ENCODE measurements around the gene FANCC. TPM values are rescaled to one million over a fixed set of nuclear protein-coding genes. Genes with fewer than 3 reads are reported as not detected.

FANCC gene
- total RNA-seq, 2 donors from 2014 or later: 4.9 to 21.2 TPM

DNA sequence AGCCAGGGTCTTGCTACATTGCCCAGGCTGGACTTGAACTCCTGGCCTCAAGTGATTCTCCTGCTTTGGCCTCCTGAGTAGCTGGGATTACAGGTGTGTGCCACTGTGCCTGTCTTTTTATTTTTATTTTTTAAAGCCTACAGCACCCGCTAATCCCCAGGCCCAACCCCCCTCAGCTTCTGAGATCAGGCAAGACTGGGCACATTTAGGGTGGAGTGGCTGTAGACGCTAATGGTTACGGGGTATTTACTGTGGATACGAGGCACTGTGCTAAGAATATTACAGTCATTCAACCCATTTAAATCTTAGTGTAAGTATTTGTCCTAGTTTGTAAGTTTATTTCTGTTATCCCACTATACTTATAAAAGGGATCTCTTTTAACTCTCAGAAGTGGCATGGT is 175.2 kb downstream of the FANCC start:
- Histone ChIP-seq H3K4me1 (replicated peaks) (no peaks in the 10 kb centered on the region), H3K9me3 (no peaks in the 10 kb centered on the region), H3K27me3 (replicated peaks; ENCODE audit: insufficient read depth) (no peaks in the 10 kb centered on the region), H3K27ac (peak overlapping the region in 1 of 2 donors; percentile 0), H3K4me3 (no peak overlapping the region), H3K36me3 (no peaks in the 10 kb centered on the region)
- no peak for DNase-seq (ENCODE audit: low spot score)
- TF ChIP-seq POLR2A (IDR thresholded peaks at IDR 0.05) (no peak), POLR2AphosphoS5 (IDR thresholded peaks at IDR 0.05) (no peak)
- TF ChIP-seq, protein P1, sequence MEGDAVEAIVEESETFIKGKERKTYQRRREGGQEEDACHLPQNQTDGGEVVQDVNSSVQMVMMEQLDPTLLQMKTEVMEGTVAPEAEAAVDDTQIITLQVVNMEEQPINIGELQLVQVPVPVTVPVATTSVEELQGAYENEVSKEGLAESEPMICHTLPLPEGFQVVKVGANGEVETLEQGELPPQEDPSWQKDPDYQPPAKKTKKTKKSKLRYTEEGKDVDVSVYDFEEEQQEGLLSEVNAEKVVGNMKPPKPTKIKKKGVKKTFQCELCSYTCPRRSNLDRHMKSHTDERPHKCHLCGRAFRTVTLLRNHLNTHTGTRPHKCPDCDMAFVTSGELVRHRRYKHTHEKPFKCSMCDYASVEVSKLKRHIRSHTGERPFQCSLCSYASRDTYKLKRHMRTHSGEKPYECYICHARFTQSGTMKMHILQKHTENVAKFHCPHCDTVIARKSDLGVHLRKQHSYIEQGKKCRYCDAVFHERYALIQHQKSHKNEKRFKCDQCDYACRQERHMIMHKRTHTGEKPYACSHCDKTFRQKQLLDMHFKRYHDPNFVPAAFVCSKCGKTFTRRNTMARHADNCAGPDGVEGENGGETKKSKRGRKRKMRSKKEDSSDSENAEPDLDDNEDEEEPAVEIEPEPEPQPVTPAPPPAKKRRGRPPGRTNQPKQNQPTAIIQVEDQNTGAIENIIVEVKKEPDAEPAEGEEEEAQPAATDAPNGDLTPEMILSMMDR (IDR thresholded peaks at IDR 0.05): no peak
- intact Hi-C loops (cut with DNase I): no loop called here
- WGBS: 38% methylated on average over 4 of the region's 4 CpGs

DNA sequence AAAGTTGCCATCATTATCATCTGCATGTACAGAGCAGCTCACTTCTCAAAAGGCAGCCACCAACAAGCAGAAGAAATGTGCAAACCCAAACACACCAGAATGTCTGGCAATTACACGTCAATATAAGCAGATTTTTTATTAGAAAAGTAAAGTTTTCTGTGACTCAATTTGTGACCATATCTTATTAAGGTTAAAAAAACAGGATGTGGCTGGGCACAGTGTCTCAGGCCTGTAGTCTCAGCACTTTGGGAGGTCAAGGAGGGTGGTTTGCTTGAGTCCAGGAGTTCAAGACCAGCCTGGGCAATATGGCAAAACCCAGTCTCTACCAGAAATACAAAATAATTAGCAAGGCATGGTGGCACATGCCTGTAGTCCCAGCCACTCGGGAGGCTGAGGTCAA is 176.7 kb downstream of the FANCC start:
- 69% methylated on average over 2 of the region's 2 CpGs for WGBS
- H3K9me3 ChIP-seq: no peaks in the 10 kb centered on the region
- no peak overlapping the region for H3K4me3 ChIP-seq
- no peaks in the 10 kb centered on the region for H3K27me3 ChIP-seq (replicated peaks; ENCODE audit: insufficient read depth)
- TF ChIP-seq POLR2A (IDR thresholded peaks at IDR 0.05): no peak
- TF ChIP-seq, protein P1 (IDR thresholded peaks at IDR 0.05): no peak
- no peak for TF ChIP-seq POLR2AphosphoS5 (IDR thresholded peaks at IDR 0.05)
- H3K36me3 ChIP-seq: no peaks in the 10 kb centered on the region
- intact Hi-C loops (cut with DNase I): no loop called here
- no peaks in the 10 kb centered on the region for H3K4me1 ChIP-seq (replicated peaks)
- no peak for DNase-seq (ENCODE audit: low spot score)
- no peak overlapping the region for H3K27ac ChIP-seq

DNA sequence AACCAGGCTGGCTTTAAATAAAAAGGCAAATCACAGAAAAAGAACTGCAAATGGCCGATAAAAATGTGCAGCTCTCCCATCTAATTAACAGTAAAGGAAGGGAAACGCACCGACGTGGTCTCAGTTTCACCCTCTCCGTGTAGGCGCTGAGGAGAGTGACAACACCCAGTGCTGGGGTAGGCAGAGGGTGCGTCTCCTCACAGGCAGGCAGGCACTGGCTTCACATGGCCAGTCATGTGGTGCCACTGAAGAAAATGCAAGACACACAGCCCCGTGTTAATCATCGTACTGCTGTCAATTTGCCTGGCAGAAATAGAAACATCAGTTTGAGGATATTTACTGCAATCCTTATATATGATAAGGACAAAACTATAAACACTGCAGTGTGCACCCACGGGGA is 178.4 kb downstream of the FANCC start:
- no peak for TF ChIP-seq POLR2AphosphoS5 (IDR thresholded peaks at IDR 0.05)
- no peak for TF ChIP-seq POLR2A (IDR thresholded peaks at IDR 0.05)
- TF ChIP-seq, protein P1 (IDR thresholded peaks at IDR 0.05): no peak
- Histone ChIP-seq H3K36me3 (no peaks in the 10 kb centered on the region), H3K4me3 (no peak overlapping the region), H3K27ac (no peak overlapping the region), H3K27me3 (replicated peaks; ENCODE audit: insufficient read depth) (no peaks in the 10 kb centered on the region), H3K9me3 (no peaks in the 10 kb centered on the region), H3K4me1 (replicated peaks) (no peaks in the 10 kb centered on the region)
- intact Hi-C loops (cut with DNase I): no loop called here
- DNase-seq (ENCODE audit: low spot score): no peak
- 90% methylated on average over 10 of the region's 10 CpGs for WGBS

DNA sequence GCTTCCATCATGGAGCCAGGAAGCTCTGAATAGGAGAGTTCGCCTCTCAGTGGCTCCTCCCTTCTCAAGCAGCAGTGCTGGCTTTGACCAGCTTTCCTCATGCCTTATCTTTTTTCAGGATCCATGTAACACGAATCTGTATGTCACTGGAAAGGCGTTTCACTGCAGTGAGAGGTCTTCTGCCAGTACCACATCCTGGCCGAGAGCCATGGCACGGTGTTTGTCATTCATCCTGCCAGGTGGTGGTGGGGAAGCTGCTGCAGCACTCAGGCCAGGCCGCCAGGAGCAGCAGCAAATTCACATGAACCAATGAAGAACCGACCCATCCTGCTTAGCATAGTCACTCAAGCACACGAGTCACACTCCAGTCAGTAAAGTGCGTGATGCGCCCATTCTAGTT is 179.0 kb downstream of the FANCC start:
- Histone ChIP-seq H3K4me1 (replicated peaks) (no peaks in the 10 kb centered on the region), H3K27me3 (replicated peaks; ENCODE audit: insufficient read depth) (no peaks in the 10 kb centered on the region), H3K9me3 (no peaks in the 10 kb centered on the region), H3K27ac (no peak overlapping the region), H3K36me3 (no peaks in the 10 kb centered on the region), H3K4me3 (no peak overlapping the region)
- intact Hi-C loops (cut with DNase I): no loop called here
- TF ChIP-seq POLR2A (IDR thresholded peaks at IDR 0.05): no peak
- peak; percentile 48 for TF ChIP-seq POLR2AphosphoS5 (IDR thresholded peaks at IDR 0.05)
- TF ChIP-seq, protein P1 (IDR thresholded peaks at IDR 0.05): peak in 2 of 4 experiments; percentile 12 to 21
- 49% methylated on average over 10 of the region's 10 CpGs for WGBS
- peak; percentile 60 for DNase-seq (ENCODE audit: low spot score)

DNA sequence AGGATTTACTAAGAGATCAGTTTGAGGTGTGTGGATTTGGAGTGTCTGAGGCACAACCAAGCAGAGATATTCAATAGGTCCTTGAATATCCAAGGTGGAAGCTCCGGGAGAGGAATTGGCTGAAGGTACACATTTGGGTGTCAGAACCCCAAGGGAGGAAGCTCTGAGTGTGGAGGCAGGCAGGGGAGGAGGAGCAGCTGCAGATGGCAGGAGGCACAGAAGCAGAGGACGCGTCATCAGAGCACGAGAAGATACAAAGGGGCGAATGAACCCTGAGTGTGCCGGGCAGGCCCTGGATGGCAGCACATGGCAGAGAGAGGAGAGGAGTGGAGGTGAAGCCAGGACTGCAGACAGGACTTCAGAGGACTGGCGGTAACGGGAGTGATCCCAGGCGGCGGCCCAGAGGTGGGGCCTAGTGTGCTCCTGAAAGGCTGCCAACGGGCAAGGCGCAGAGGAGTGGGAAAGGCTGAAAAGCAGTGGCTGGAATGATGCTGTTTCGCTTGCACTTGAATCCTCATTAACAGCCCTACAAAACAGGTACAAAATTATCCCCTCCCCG is 179.8 kb downstream of the FANCC start:
- no peak for DNase-seq (ENCODE audit: low spot score)
- WGBS: 64% methylated on average over 14 of the region's 14 CpGs
- TF ChIP-seq POLR2A (IDR thresholded peaks at IDR 0.05): no peak
- TF ChIP-seq, protein P1 (IDR thresholded peaks at IDR 0.05): no peak
- no peak for TF ChIP-seq POLR2AphosphoS5 (IDR thresholded peaks at IDR 0.05)
- no peaks in the 10 kb centered on the region for H3K36me3 ChIP-seq
- H3K9me3 ChIP-seq: no peaks in the 10 kb centered on the region
- H3K27me3 ChIP-seq (replicated peaks; ENCODE audit: insufficient read depth): no peaks in the 10 kb centered on the region
- H3K4me1 ChIP-seq (replicated peaks): no peaks in the 10 kb centered on the region
- intact Hi-C loops (cut with DNase I): no loop called here
- no peak overlapping the region for H3K4me3 ChIP-seq
- no peak overlapping the region for H3K27ac ChIP-seq
